Transverse colon (tissue), 4 donors: ENCODE measurements around the gene NECAB2.

Experiments used
- CTCF ChIP-seq, 5 experiments: fragments of 200-600 bp in 3 of 5; fragments of 450-650 bp in 2 of 5; sonication (generic) in 3 of 5; IDR thresholded peaks; 1 replicate in 2 of 5; 2 replicates in 3 of 5; pipeline ENCODE4 v1.5.1; 2016 to 2017; ENCODE audit warnings: antibody characterized with exemption in 5 of 5, inconsistent platforms in 3 of 5, mild to moderate bottlenecking in 2 of 5, moderate library complexity in 1 of 5
- EP300 ChIP-seq: sonication (generic); formaldehyde crosslinking; IDR thresholded peaks from one replicate; pipeline ENCODE4 v1.6.1; 2017; ENCODE audit warnings: antibody characterized with exemption, low read depth
- POLR2A ChIP-seq: fragments of 450-650 bp; IDR thresholded peaks from one replicate; pipeline ENCODE4 v1.6.1; 2016; ENCODE audit warnings: antibody characterized with exemption, mild to moderate bottlenecking, moderate library complexity
- POLR2AphosphoS5 ChIP-seq, 3 donors: sonication (generic); formaldehyde crosslinking; IDR thresholded peaks; one replicate each; pipeline ENCODE4 v1.6.1; 2016; ENCODE audit warnings: antibody characterized with exemption in 3 of 3

- TF ChIP-seq CTCF (IDR thresholded peaks at IDR 0.05) = no peak
- no peak for TF ChIP-seq POLR2A
- no peak for TF ChIP-seq POLR2AphosphoS5 (IDR thresholded peaks at IDR 0.05)
- TF ChIP-seq EP300 = no peak
Observed at GRCh38 chr16:83937922-83938885, 29.8 kb upstream of the NECAB2 start.
